Smooth muscle cell (in vitro differentiated cells): ENCODE data around the gene CPLX4. TPM values are rescaled to one million over a fixed set of nuclear protein-coding genes. Genes with fewer than 3 reads are reported as not detected.
"Not testable (repeated sequence)": the region's sequence is repeated elsewhere in the genome, so short reads cannot be mapped to it uniquely, and the experiment has no call there.

Source experiments
- DNase-seq: peaks from one replicate; lab custom pipeline; 2025; ENCODE audit not compliant: unreplicated experiment; lab: John Stamatoyannopoulos, UW
- H2AFZ ChIP-seq: fragments of 200-600 bp; sonication (generic); 2 replicates; pipeline ENCODE4 v1.6.0; 2016; ENCODE audit warnings: antibody characterized with exemption, low read depth, mild to moderate bottlenecking
- H3F3A ChIP-seq: fragments of 200-600 bp; sonication (generic); 2 replicates; pipeline ENCODE4 v1.6.0; 2017; ENCODE audit warnings: antibody characterized with exemption, low read depth
- H3K27ac ChIP-seq: fragments of 200-600 bp; sonication (generic); 2 replicates; pipeline ENCODE4 v1.5.1; 2016; ENCODE audit warnings: low read depth, mild to moderate bottlenecking
- H3K27me3 ChIP-seq: fragments of 200-600 bp; sonication (generic); 2 replicates; pipeline ENCODE4 v1.6.1; 2016; ENCODE audit warnings: low read depth, mild to moderate bottlenecking
- H3K36me3 ChIP-seq: fragments of 200-600 bp; sonication (generic); 2 replicates; pipeline ENCODE4 v1.5.1; 2016; ENCODE audit warnings: low read depth
- H3K4me1 ChIP-seq: fragments of 200-600 bp; sonication (generic); 2 replicates; pipeline ENCODE4 v1.5.1; 2016; ENCODE audit warnings: low read depth
- H3K4me2 ChIP-seq: fragments of 200-600 bp; sonication (generic); 2 replicates; pipeline ENCODE4 v1.6.0; 2016; ENCODE audit warnings: mild to moderate bottlenecking
- H3K4me3 ChIP-seq: fragments of 200-600 bp; sonication (generic); 2 replicates; pipeline ENCODE4 v1.5.1; 2016; ENCODE audit warnings: mild to moderate bottlenecking
- H3K79me2 ChIP-seq: fragments of 200-600 bp; sonication (generic); 2 replicates; pipeline ENCODE4 v1.6.0; 2016; ENCODE audit warnings: low read depth, mild to moderate bottlenecking
- H3K9ac ChIP-seq: fragments of 200-600 bp; sonication (generic); 2 replicates; pipeline ENCODE4 v1.6.0; 2016; ENCODE audit warnings: low read depth
- H3K9me3 ChIP-seq: fragments of 200-600 bp; sonication (generic); replicated peaks from 2 replicates; pipeline ENCODE4 v1.5.1; 2016; ENCODE audit warnings: low read depth
- H4K20me1 ChIP-seq: fragments of 200-600 bp; sonication (generic); 2 replicates; pipeline ENCODE4 v1.6.0; 2016; ENCODE audit warnings: low read depth
- CTCF ChIP-seq: fragments of 200-600 bp; sonication (generic); IDR thresholded peaks from 2 replicates; pipeline ENCODE4 v1.5.1; 2017; ENCODE audit warnings: borderline replicate concordance, mild to moderate bottlenecking, antibody characterized with exemption; ENCODE audit not compliant: insufficient read depth, poor library complexity, severe bottlenecking
- WGBS: methylation state at CpG from one replicate; pipeline ENCODE4 v1.1.7; 2016; ENCODE audit warnings: low lambda C conversion rate; 5-methylcytosine and 5-hydroxymethylcytosine counted together
- polyA plus RNA-seq: library from polyadenylated mRNA; unstranded; fragments of >200 nt; fragmentation: Nextera tagmentation; extraction: Ambion mirVana; gene quantifications from 2 replicates; pipeline ENCODE4 v1.2.1, GENCODE V29; 2016
- total RNA-seq: library from RNA; depleted of rRNA; stranded (reverse); fragments of >200 nt; gene quantifications from 2 replicates; pipeline ENCODE4 v1.2.3, GENCODE V29; 2014

The CPLX4 gene
- total and polyA plus RNA-seq, 2 experiments from 2014 or later = not detected

- H3K27me3 ChIP-seq = peaks cover 74% of the 10 kb centered on the region
- H4K20me1 ChIP-seq = no peaks in the 10 kb centered on the region
- DNase-seq = no peak
- H3F3A ChIP-seq = no peaks in the 10 kb centered on the region
- H3K79me2 ChIP-seq = no peaks in the 10 kb centered on the region
- H3K4me1 ChIP-seq = peaks cover 26% of the 10 kb centered on the region
- H3K9me3 ChIP-seq = no peaks in the 10 kb centered on the region
- no peak overlapping the region for H2AFZ ChIP-seq
- H3K27ac ChIP-seq = no peak overlapping the region
- H3K36me3 ChIP-seq = no peaks in the 10 kb centered on the region
- no peak overlapping the region for H3K4me2 ChIP-seq
- H3K9ac ChIP-seq = no peak overlapping the region
- no peak overlapping the region for H3K4me3 ChIP-seq
- 18% methylated on average over 16 of the region's 16 CpGs for WGBS
- TF ChIP-seq CTCF = no peak
These were observed 54.8 kb downstream of the CPLX4 start for GRCh38 chr18:59263661-59264060.

- H3F3A ChIP-seq, H3K4me3 ChIP-seq, H3K9me3 ChIP-seq, H4K20me1 ChIP-seq, H3K9ac ChIP-seq, H3K27ac ChIP-seq, H3K79me2 ChIP-seq, H2AFZ ChIP-seq, H3K36me3 ChIP-seq, H3K4me2 ChIP-seq, DNase-seq: not testable (repeated sequence)
- Histone ChIP-seq H3K4me1 (peaks cover 18% of the 10 kb centered on the region), H3K27me3 (peaks cover 60% of the 10 kb centered on the region)
- WGBS = 83% methylated on average over 1 of the region's 2 CpGs
These were observed 56.2 kb downstream of the CPLX4 start for GRCh38 chr18:59262243-59262642.

- H3K9me3 ChIP-seq, H2AFZ ChIP-seq, H3K9ac ChIP-seq, H3F3A ChIP-seq, H3K4me2 ChIP-seq, H3K36me3 ChIP-seq, H3K27ac ChIP-seq, H3K4me3 ChIP-seq, DNase-seq, H3K79me2 ChIP-seq, H4K20me1 ChIP-seq: not testable (repeated sequence)
- Histone ChIP-seq H3K4me1 (peaks cover 18% of the 10 kb centered on the region), H3K27me3 (peaks cover 56% of the 10 kb centered on the region)
- WGBS = 74% methylated on average over 3 of the region's 3 CpGs
These were observed 56.6 kb downstream of the CPLX4 start for GRCh38 chr18:59261842-59262241.

GRCh38 chr18:59255491-59255890 is 63.0 kb downstream of the CPLX4 start:
- not testable (repeated sequence) for H4K20me1 ChIP-seq, H3K4me1 ChIP-seq, H3K4me2 ChIP-seq, H3K9ac ChIP-seq, H3K9me3 ChIP-seq, H2AFZ ChIP-seq, DNase-seq, H3K79me2 ChIP-seq, H3K27ac ChIP-seq, H3K4me3 ChIP-seq, H3F3A ChIP-seq, H3K36me3 ChIP-seq
- H3K27me3 ChIP-seq = peaks cover 31% of the 10 kb centered on the region
- 84% methylated on average over 19 of the region's 30 CpGs for WGBS

GRCh38 chr18:59249199-59249774 is 69.2 kb downstream of the CPLX4 start:
- WGBS = 43% methylated on average over 5 of the region's 5 CpGs
- no peaks in the 10 kb centered on the region for H3F3A ChIP-seq
- no peak for DNase-seq

More at GRCh38 chr18:59249199-59249774, 69.2 kb downstream of the CPLX4 start:
- H3K4me3 ChIP-seq = no peak overlapping the region
- H3K36me3 ChIP-seq = no peaks in the 10 kb centered on the region
- H2AFZ ChIP-seq = no peak overlapping the region
- H3K4me1 ChIP-seq = no peaks in the 10 kb centered on the region
- no peak overlapping the region for H3K9ac ChIP-seq
- H3K27ac ChIP-seq = no peak overlapping the region
- H3K4me2 ChIP-seq = no peak overlapping the region
- no peaks in the 10 kb centered on the region for H4K20me1 ChIP-seq
- no peaks in the 10 kb centered on the region for H3K9me3 ChIP-seq
- TF ChIP-seq CTCF = peak; percentile 66
- peaks cover 72% of the 10 kb centered on the region for H3K27me3 ChIP-seq
- H3K79me2 ChIP-seq = no peaks in the 10 kb centered on the region
